Activated CD4-positive, alpha-beta memory T cell treated with anti-CD3 and anti-CD28 coated beads for 36 hours (primary cell): ENCODE measurements around the gene ATRNL1. TPM values are rescaled to one million over a fixed set of nuclear protein-coding genes. Genes with fewer than 3 reads are reported as not detected.

Experiments
- CTCF ChIA-PET: fragments of 350-600 bp; sonication (Branson Sonifier 250); formaldehyde crosslinking; loops from one replicate; lab custom pipeline; 2021; ENCODE audit warnings: antibody characterized with exemption, inconsistent platforms; lab: Charles Lee
- POLR2A ChIA-PET: fragments of 350-600 bp; sonication (Branson Sonifier 250); formaldehyde crosslinking; loops from one replicate; lab custom pipeline; 2021; ENCODE audit warnings: antibody characterized with exemption; lab: Charles Lee
- DNase-seq: peaks from one replicate; pipeline ENCODE4 v3.0.0-alpha.2; 2020
- H3K27ac Mint-ChIP-seq: one replicate; pipeline ENCODE4 v1.8.0; 2021; ENCODE audit warnings: mixed read lengths
- H3K27me3 Mint-ChIP-seq: one replicate; pipeline ENCODE4 v1.8.0; 2021; ENCODE audit warnings: mixed read lengths
- H3K36me3 Mint-ChIP-seq: one replicate; pipeline ENCODE4 v1.8.0; 2021; ENCODE audit warnings: mixed read lengths
- H3K4me1 Mint-ChIP-seq: one replicate; pipeline ENCODE4 v1.8.0; 2021; ENCODE audit warnings: low read depth, mixed read lengths
- H3K4me3 Mint-ChIP-seq: one replicate; pipeline ENCODE4 v1.8.0; 2021; ENCODE audit warnings: mild to moderate bottlenecking, mixed read lengths
- H3K9me3 Mint-ChIP-seq: one replicate; pipeline ENCODE4 v1.8.0; 2021; ENCODE audit warnings: mixed read lengths
- intact Hi-C: fragments of 100-400 bp; cut with micrococcal nuclease; formaldehyde crosslinking; loops from one replicate; pipeline ENCODE4 v1.15.1; 2023
- total RNA-seq, 2 experiments: library from RNA; stranded (reverse); gene quantifications; one replicate each; pipeline ENCODE4 v1.2.3, GENCODE V29; 2021

The ATRNL1 gene
- total RNA-seq, 2 experiments from 2014 or later = 0.12 to 0.17 TPM

DNA sequence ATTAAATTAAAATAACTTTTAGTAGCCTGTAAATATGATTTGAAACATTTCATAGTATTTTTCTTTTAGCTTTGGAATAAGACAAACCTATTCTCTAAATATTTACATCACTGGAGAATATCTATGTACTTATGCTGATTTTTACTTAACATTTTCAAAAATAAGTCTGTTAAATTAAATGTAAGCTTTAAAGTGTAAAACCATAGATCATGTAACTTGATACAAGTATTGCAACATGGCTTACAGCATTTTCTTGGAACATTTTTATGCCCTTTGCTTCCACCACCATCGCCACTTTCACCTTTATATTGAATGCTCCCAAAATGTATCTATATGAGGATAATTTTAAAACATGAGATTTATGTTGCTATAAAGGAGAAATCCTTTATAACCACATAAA, 752.8 kb downstream of the ATRNL1 start:
- no peak overlapping the region for H3K27ac Mint-ChIP-seq
- intact Hi-C loops = no loop called here
- ChIA-PET POLR2A (no interaction called here), CTCF (no interaction called here)
- H3K9me3 Mint-ChIP-seq = no peaks in the 10 kb centered on the region
- H3K36me3 Mint-ChIP-seq = no peaks in the 10 kb centered on the region
- H3K4me1 Mint-ChIP-seq = no peaks in the 10 kb centered on the region
- DNase-seq = no peak
- H3K4me3 Mint-ChIP-seq = no peak overlapping the region
- no peaks in the 10 kb centered on the region for H3K27me3 Mint-ChIP-seq

DNA sequence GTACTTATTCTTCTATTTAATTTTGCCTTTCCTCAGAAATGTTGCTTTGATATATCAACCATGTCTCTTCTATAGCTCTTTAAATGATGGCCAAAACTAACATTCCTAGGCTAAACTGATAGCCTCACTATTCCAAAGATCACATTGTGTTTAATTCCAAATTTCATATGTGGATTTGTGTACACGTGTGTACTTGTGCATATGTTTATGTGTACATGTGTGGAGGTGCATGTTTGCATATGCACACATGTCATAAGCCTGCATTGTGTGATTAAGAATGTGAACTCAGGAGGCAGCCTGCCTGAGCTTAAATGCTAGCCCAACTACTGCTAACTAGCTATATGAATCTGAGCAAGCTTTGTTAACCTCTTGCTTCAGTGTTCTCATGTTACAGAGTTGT, 753.4 kb downstream of the ATRNL1 start:
- POLR2A ChIA-PET = no interaction called here

DNA sequence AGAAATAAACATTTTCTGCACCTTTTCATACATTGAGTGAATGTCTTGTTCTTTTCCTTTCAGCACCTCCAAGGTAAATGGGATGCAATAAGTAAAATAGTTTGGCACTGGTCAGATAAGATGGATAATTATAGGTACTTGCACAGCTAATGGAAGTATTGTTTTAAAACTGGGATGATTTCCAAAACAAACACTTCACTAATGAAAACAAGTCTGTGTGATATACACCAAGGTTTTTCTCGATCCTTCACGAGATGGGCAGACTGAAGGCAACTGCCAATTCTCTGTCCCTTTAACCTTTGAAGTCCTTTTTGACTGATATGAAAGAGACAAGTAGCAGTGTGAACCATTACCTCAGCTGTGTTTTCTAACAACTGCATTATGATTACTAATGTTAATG, 756.0 kb downstream of the ATRNL1 start:
- intact Hi-C loops = no loop called here
- Mint-ChIP-seq H3K9me3 (no peaks in the 10 kb centered on the region), H3K4me1 (no peaks in the 10 kb centered on the region), H3K27me3 (no peaks in the 10 kb centered on the region), H3K27ac (no peak overlapping the region), H3K36me3 (no peaks in the 10 kb centered on the region), H3K4me3 (no peak overlapping the region)
- ChIA-PET POLR2A (no interaction called here), CTCF (no interaction called here)
- DNase-seq = no peak

More for the DNA sequence above, 753.4 kb downstream of the ATRNL1 start:
- H3K27ac Mint-ChIP-seq = no peak overlapping the region
- DNase-seq = no peak
- CTCF ChIA-PET = no interaction called here
- no peaks in the 10 kb centered on the region for H3K27me3 Mint-ChIP-seq
- no peaks in the 10 kb centered on the region for H3K36me3 Mint-ChIP-seq
- no peaks in the 10 kb centered on the region for H3K9me3 Mint-ChIP-seq
- H3K4me3 Mint-ChIP-seq = no peak overlapping the region
- intact Hi-C loops = no loop called here
- no peaks in the 10 kb centered on the region for H3K4me1 Mint-ChIP-seq

DNA sequence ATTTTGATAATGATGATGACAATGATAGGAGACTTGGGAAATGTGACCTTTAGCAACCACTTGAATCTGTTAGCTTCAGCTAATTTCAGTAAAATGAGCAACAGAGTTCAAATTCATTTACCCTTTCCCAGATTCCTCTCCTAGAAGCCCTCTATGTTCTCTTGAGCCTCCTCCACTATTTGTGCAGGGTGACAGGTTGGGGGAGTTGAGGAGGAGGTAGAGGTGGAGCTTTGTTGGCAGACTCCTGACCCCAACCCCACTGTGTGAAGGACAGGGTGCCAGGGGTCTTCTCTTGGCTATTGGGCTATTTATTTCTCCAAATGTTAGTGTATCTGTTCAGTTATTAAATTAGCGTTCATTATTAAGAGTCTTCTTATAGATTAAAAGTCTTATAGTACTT, 757.5 kb downstream of the ATRNL1 start:
- Mint-ChIP-seq H3K9me3 (no peaks in the 10 kb centered on the region), H3K27me3 (no peaks in the 10 kb centered on the region), H3K4me1 (no peaks in the 10 kb centered on the region), H3K27ac (no peak overlapping the region), H3K4me3 (no peak overlapping the region), H3K36me3 (no peaks in the 10 kb centered on the region)
- intact Hi-C loops = no loop called here
- ChIA-PET POLR2A (no interaction called here), CTCF (no interaction called here)
- DNase-seq = no peak

DNA sequence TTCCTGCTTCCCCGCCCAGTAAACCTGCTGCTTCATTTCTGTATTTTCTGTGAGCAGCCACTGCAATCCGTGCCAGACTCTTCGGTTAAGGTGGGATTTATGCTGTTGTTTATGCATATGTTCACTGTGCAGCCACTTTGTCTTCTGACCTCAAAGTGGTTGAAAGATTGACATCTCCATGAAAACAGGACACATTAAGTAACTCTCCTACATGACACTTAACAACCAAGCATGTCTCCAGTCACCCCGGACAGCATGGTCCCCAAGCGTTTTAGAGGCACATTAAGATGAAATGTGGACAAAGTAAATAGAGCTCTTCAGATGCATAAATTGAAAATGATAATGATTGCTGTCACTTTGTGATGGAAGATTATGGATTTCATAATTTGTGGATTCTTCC, 758.5 kb downstream of the ATRNL1 start:
- CTCF ChIA-PET = no interaction called here
- intact Hi-C loops = no loop called here
- Mint-ChIP-seq H3K9me3 (no peaks in the 10 kb centered on the region), H3K36me3 (no peaks in the 10 kb centered on the region), H3K27ac (no peak overlapping the region), H3K27me3 (no peaks in the 10 kb centered on the region), H3K4me3 (no peak overlapping the region), H3K4me1 (no peaks in the 10 kb centered on the region)
- POLR2A ChIA-PET = no interaction called here
- no peak for DNase-seq

DNA sequence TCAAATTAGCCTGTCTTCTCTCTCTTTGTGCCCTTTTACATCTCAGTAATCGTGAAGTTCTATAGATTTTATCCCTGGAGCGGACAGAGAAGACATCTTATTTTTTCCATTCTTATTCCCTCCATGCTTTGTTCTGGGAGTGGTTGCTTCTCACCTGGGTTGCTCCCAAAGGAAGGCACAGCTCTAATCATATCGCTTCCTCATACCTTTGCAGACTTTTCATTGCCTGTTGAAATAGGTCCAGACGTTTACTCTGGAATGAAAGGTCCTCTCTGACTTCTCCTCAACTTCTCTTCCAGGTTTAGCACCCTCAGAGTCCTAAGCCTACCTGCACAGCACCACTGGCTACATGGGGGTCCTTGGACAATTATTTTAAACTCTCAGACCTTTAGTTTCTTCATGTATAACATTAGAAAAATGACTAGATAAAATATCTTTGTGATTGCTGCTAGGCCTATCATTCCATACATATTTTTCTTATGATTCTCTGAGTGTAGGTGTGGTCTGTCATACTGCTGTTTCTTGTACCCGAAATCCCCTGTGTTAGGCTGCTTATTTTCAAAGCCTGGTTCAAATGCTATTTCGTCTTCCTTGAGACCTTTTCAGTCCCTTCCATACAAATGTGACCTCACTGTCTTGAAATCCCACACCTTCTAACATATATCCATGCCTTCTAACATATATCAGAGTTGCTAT, 761.7 kb downstream of the ATRNL1 start:
- Mint-ChIP-seq H3K4me1 (no peaks in the 10 kb centered on the region), H3K36me3 (no peaks in the 10 kb centered on the region), H3K9me3 (peaks cover 4% of the 10 kb centered on the region), H3K4me3 (no peak overlapping the region), H3K27ac (no peak overlapping the region), H3K27me3 (no peaks in the 10 kb centered on the region)
- POLR2A ChIA-PET = no interaction called here
- no peak for DNase-seq
- intact Hi-C loops = no loop called here
- CTCF ChIA-PET = no interaction called here

DNA sequence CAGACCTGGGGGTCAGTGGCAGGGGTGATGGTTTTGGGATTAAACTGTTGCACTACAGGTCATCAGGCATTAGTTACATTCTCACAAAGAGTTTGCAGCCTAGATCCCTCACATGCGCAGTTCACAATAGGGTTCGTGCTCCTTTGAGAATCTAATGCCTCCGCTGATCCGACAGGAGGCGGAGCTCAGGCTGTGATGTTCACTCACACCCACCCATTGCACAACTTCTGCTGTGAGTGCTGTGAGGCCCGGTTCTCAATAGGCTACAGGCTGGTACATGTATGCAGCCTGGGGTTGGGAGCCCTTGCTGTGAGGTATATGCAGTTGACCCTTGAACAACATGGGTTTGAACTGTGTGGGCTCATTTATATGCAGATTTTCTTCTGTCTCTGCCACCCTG, 763.4 kb downstream of the ATRNL1 start:
- intact Hi-C loops = no loop called here
- ChIA-PET CTCF (no interaction called here), POLR2A (no interaction called here)
- no peak overlapping the region for H3K27ac Mint-ChIP-seq
- H3K36me3 Mint-ChIP-seq = no peaks in the 10 kb centered on the region
- H3K27me3 Mint-ChIP-seq = no peaks in the 10 kb centered on the region
- H3K9me3 Mint-ChIP-seq = peaks cover 8% of the 10 kb centered on the region
- DNase-seq = no peak
- H3K4me3 Mint-ChIP-seq = no peak overlapping the region
- no peaks in the 10 kb centered on the region for H3K4me1 Mint-ChIP-seq

DNA sequence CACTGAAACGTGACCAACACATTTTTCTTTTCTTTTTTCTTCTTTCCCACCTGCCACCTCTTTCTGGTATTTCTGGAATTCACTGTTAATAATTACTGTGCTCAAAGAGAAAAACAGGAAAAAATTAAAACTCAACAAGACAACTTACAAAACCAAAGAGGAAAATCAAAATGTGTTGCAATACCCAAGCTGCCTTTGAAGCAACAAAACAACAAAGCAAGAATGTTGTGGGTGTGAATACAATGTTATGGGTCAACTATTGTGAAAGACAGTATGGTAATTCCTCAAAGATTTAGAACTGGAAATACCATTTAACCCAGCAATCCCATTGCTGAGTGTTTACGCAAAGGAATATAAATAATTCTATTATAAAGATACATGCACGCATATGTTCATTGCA, 764.7 kb downstream of the ATRNL1 start:
- no peaks in the 10 kb centered on the region for H3K36me3 Mint-ChIP-seq
- no peak overlapping the region for H3K4me3 Mint-ChIP-seq
- ChIA-PET CTCF (no interaction called here), POLR2A (no interaction called here)
- DNase-seq = no peak
- intact Hi-C loops = no loop called here
- H3K27me3 Mint-ChIP-seq = no peaks in the 10 kb centered on the region
- H3K9me3 Mint-ChIP-seq = peaks cover 8% of the 10 kb centered on the region
- H3K27ac Mint-ChIP-seq = no peak overlapping the region
- H3K4me1 Mint-ChIP-seq = no peaks in the 10 kb centered on the region

DNA sequence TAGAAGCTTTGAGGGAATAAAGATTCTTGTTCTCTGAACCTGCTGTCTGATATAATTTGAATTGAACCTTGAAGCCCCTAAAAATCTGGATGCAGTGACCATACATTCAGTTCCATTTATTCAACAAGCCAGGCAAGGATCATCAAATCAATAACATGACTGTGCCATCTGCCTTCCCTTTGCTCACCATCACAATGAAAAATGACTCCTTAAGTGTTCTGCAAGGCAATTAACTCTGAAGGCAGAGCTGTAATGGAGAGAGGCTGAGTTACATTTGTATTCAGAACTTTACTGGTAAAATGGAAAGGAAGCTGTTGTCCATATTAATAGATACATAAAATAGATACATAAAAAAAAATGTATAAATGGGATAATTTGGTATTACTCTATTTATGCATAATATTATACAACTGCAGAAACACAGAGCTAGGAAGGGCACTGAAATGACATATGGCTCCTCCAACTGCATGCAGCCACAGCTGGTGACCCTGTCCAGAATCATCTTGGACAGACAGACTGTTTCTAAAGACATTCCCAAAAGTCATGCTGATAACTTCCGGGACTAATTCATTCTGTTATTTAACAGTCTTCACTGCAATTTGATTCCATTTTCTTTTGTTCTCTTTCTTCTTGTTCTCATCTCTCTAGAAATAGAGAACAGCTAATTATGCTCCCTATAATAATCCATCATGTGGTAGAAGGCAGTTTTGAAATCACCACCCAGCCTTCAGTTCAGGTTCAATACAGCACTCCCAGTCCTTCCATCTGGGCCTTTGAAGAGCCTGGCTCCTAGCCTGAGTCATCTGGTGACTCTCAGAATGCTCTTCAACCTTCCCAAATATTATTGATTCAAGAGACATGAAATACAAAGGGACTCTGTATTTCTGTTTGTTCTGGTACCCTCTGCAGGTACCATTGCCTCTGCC, 767.3 kb downstream of the ATRNL1 start:
- CTCF ChIA-PET = no interaction called here
- Mint-ChIP-seq H3K4me1 (no peaks in the 10 kb centered on the region), H3K27me3 (no peaks in the 10 kb centered on the region), H3K4me3 (no peak overlapping the region), H3K9me3 (peaks cover 8% of the 10 kb centered on the region), H3K27ac (no peak overlapping the region), H3K36me3 (no peaks in the 10 kb centered on the region)
- intact Hi-C loops = no loop called here
- DNase-seq = no peak
- POLR2A ChIA-PET = no interaction called here

DNA sequence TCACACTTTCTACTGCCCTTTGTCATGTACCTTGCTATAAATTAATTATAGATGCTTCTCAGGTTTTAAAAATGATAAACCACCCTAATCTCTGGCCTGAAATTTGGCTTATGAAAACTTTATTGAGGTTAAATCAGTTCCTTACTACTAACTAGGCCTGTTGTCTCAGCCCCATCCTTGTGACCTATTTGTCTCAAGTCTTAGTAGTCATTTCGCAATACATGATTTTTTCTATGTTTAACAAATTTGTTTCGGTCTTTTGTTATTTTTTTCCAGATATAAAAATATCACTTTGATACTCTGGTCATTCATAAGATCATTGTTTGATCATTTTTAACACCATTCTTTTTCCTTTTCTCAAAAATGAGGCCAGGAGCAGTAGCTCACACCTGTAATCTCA, 768.3 kb downstream of the ATRNL1 start:
- Mint-ChIP-seq H3K27me3 (no peaks in the 10 kb centered on the region), H3K36me3 (no peaks in the 10 kb centered on the region), H3K4me3 (no peak overlapping the region), H3K27ac (no peak overlapping the region), H3K4me1 (no peaks in the 10 kb centered on the region), H3K9me3 (peaks cover 8% of the 10 kb centered on the region)
- ChIA-PET POLR2A (no interaction called here), CTCF (no interaction called here)
- no peak for DNase-seq
- intact Hi-C loops = no loop called here

DNA sequence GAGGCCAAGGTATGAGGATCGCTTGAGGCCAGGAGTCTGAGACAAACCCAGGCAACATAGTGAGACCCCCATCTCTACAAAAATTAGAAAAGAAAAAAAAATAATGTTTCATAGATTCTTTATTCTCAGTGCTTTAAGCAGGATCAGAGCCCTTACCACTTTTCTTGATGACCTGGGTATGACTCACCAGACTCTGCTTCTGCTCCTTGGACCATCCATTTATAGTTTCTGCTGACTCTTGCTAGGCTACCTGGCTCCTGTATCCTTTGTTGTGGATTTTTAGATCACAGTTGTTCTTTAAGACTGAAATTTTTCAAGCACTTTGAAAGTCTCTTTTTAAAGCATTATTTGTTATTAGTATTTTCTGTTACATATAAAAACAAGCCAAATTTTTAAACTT, 768.7 kb downstream of the ATRNL1 start:
- ChIA-PET CTCF (no interaction called here), POLR2A (no interaction called here)
- no peak overlapping the region for H3K27ac Mint-ChIP-seq
- H3K4me3 Mint-ChIP-seq = no peak overlapping the region
- no peaks in the 10 kb centered on the region for H3K27me3 Mint-ChIP-seq
- no peaks in the 10 kb centered on the region for H3K36me3 Mint-ChIP-seq
- no peak for DNase-seq
- H3K4me1 Mint-ChIP-seq = no peaks in the 10 kb centered on the region
- intact Hi-C loops = no loop called here
- H3K9me3 Mint-ChIP-seq = peaks cover 8% of the 10 kb centered on the region

DNA sequence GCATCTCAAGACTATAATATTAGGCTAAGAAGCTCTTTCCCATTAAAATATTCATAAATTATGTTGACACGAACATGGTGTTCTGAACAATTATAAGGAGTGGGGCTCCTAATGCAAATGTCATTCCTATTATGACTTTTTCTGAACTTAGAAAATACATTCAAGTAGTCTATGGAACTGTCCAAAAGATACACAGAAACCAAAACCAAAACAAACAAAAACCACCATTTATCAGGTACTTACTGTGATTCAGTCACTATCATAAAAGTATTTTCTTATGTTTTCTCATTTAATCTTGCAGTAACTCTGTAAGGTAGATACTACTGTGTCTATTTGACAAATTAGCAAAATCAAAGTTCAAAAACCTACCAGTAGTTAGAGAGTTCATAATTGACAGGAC, 773.0 kb downstream of the ATRNL1 start:
- Mint-ChIP-seq H3K27ac (no peak overlapping the region), H3K4me1 (no peaks in the 10 kb centered on the region), H3K9me3 (no peaks in the 10 kb centered on the region), H3K4me3 (no peak overlapping the region), H3K27me3 (no peaks in the 10 kb centered on the region), H3K36me3 (no peaks in the 10 kb centered on the region)
- CTCF ChIA-PET = no interaction called here
- intact Hi-C loops = no loop called here
- POLR2A ChIA-PET = no interaction called here
- no peak for DNase-seq

DNA sequence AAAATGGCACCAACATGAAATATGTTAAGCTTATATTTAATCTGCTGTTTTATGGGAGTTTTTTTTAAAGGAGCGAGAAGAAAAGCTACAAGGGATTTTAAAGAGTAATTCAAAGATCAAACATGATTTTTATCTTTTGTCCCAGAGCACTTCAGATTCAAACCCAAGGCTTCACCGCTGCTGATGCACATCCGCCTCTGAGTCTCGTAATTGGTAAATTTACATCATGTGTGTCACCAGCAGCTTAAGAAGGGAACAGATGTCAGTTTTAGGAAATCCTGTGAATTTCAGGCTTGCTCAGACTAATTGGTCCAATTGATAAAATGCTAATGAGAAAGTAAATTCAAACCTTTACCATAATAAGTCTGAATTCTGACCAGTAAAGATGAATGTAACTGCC, 773.5 kb downstream of the ATRNL1 start:
- no peak for DNase-seq
- ChIA-PET CTCF (no interaction called here), POLR2A (no interaction called here)
- H3K4me3 Mint-ChIP-seq = no peak overlapping the region
- H3K9me3 Mint-ChIP-seq = no peaks in the 10 kb centered on the region
- no peaks in the 10 kb centered on the region for H3K4me1 Mint-ChIP-seq
- H3K27me3 Mint-ChIP-seq = no peaks in the 10 kb centered on the region
- no peak overlapping the region for H3K27ac Mint-ChIP-seq
- intact Hi-C loops = no loop called here
- H3K36me3 Mint-ChIP-seq = no peaks in the 10 kb centered on the region
